Adipocyte (in vitro differentiated cells): ENCODE data around the gene SCART1.
"Not testable (repeated sequence)": the region's sequence is repeated elsewhere in the genome, so short reads cannot be mapped to it uniquely, and the experiment has no call there.

Source experiments
- DNase-seq: peaks from one replicate; pipeline ENCODE4 v3.0.0-alpha.2; 2015; ENCODE audit warnings: low read depth
- H3K27me3 ChIP-seq: replicated peaks from 2 replicates; pipeline ENCODE4 v1.7.0; 2013; ENCODE audit warnings: mild to moderate bottlenecking, low read length, moderate library complexity; ENCODE audit not compliant: control insufficient read depth, insufficient read depth
- H3K36me3 ChIP-seq: 2 replicates; pipeline ENCODE4 v1.7.0; 2013; ENCODE audit warnings: low read length, mild to moderate bottlenecking, moderate library complexity; ENCODE audit not compliant: control insufficient read depth, insufficient read depth, severe bottlenecking
- H3K4me1 ChIP-seq: 2 replicates; pipeline ENCODE4 v1.7.0; 2013; ENCODE audit warnings: mild to moderate bottlenecking, low read length, moderate library complexity; ENCODE audit not compliant: control insufficient read depth, insufficient read depth
- H3K4me3 ChIP-seq: 2 replicates; pipeline ENCODE4 v1.7.0; 2013; ENCODE audit warnings: mild to moderate bottlenecking, low read length, moderate library complexity
- H3K9ac ChIP-seq: 2 replicates; pipeline ENCODE4 v1.7.0; 2013; ENCODE audit warnings: mild to moderate bottlenecking, low read length, moderate library complexity
- H3K9me3 ChIP-seq: 2 replicates; pipeline ENCODE4 v1.7.0; 2013; ENCODE audit warnings: mild to moderate bottlenecking, low read length, moderate library complexity; ENCODE audit not compliant: control insufficient read depth

The SCART1 gene

GRCh38 chr10:133453516-133454203, at the start of gene SCART1:
Gene SCART1 (plus strand): TSS chr10:133453945. CDS start chr10:133453998, 53 bp downstream.
- Histone ChIP-seq H3K4me3 (no peak within 1 kb of the TSS), H3K9ac (no peak within 1 kb of the TSS), H3K27me3 (no peaks in the 10 kb centered on the region), H3K4me1 (no peaks in the 10 kb centered on the region), H3K36me3 (no peaks in the 10 kb centered on the region), H3K9me3 (peaks cover 11% of the 10 kb centered on the region)
- DNase-seq, result no peak

- Histone ChIP-seq H3K4me3 (no peak overlapping the region), H3K4me1 (peaks cover 24% of the 10 kb centered on the region), H3K9ac (no peak overlapping the region), H3K9me3 (no peaks in the 10 kb centered on the region), H3K36me3 (peaks cover 68% of the 10 kb centered on the region), H3K27me3 (no peaks in the 10 kb centered on the region)
- no peak for DNase-seq
Measured at GRCh38 chr10:133405272-133405671, 48.5 kb upstream of the SCART1 start.

DNA sequence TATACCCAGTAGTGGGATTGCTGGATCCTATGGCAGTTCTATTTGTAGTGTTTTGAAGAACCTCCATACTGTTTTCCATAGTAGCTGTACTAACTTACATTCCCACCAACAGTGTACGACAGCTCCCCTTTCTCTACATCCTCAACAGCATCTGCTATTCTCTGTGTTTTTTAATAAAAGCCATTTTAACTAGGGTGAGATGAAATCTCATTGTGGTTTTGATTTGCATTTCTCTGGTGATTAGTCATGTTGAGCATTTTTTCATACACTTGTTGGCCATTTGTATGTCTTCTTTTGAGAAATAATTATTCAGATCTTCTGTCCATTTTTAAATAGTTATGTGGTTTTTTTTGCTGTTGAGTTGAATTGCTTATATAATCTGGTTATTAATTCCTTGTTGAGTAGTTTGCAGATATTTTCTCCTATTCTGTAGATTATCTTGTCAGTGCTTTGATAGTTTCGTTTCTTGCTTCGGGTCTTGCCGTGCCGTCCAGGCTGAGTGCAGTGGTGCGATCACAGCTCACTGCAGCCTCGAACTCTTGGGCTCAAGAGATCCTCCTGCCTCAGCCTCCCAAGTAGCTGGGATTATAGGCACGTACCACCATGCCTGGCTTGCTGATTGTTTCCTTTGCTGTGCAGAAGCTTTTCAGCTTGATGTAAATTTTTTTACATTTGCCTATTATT, 47.8 kb upstream of the SCART1 start:
- peak; percentile 28 for DNase-seq
- H3K9me3 ChIP-seq, result peaks cover 3% of the 10 kb centered on the region
- no peak overlapping the region for H3K9ac ChIP-seq
- no peak overlapping the region for H3K4me3 ChIP-seq
- H3K36me3 ChIP-seq, result peaks cover 74% of the 10 kb centered on the region
- H3K27me3 ChIP-seq, result no peaks in the 10 kb centered on the region
- H3K4me1 ChIP-seq, result peaks cover 24% of the 10 kb centered on the region

- Histone ChIP-seq H3K9ac (no peak overlapping the region), H3K36me3 (peaks cover 73% of the 10 kb centered on the region), H3K9me3 (peaks cover 22% of the 10 kb centered on the region), H3K27me3 (no peaks in the 10 kb centered on the region), H3K4me3 (no peak overlapping the region), H3K4me1 (peaks cover 10% of the 10 kb centered on the region)
- DNase-seq, result no peak
Measured at GRCh38 chr10:133411523-133412380, 42.0 kb upstream of the SCART1 start.

DNA sequence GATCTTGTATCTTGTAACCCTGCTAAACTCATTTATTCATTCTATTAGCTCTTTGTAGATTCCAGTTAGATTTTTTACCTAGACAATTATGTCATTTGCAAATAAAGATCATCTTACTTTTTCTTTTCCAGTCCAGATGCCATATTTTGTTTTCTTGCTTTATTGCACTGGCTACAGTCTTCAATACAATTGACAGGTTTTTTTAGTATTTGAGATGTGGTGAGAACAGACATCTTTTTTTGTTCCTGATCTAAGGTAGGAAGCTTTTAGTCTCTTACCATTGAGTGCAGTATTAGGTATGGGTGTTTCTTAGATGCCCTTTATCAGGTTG, 41.4 kb upstream of the SCART1 start:
- no peaks in the 10 kb centered on the region for H3K27me3 ChIP-seq
- H3K9me3 ChIP-seq, result peaks cover 22% of the 10 kb centered on the region
- H3K9ac ChIP-seq, result no peak overlapping the region
- peaks cover 69% of the 10 kb centered on the region for H3K36me3 ChIP-seq
- peaks cover 10% of the 10 kb centered on the region for H3K4me1 ChIP-seq
- no peak for DNase-seq
- H3K4me3 ChIP-seq, result no peak overlapping the region

DNA sequence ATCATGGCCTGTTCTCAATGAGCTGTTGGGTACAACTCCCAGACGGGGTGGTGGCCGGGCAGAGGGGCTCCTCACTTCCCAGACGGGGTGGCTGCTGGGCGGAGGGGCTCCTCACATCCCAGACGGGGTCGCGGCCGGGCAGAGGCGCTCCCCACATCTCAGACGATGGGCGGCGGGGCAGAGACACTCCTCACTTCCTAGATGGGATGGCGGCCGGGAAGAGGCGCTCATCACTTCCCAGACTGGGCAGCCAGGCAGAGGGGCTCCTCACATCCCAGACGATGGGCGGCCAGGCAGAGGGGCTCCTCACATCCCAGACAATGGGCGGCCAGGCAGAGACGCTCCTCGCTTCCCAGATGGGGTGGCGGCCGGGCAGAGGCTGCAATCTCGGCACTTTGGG, 39.3 kb upstream of the SCART1 start:
- not testable (repeated sequence) for H3K27me3 ChIP-seq, H3K9ac ChIP-seq, H3K4me3 ChIP-seq, H3K4me1 ChIP-seq, DNase-seq
- Histone ChIP-seq H3K36me3 (peaks cover 56% of the 10 kb centered on the region), H3K9me3 (peaks cover 22% of the 10 kb centered on the region)

DNA sequence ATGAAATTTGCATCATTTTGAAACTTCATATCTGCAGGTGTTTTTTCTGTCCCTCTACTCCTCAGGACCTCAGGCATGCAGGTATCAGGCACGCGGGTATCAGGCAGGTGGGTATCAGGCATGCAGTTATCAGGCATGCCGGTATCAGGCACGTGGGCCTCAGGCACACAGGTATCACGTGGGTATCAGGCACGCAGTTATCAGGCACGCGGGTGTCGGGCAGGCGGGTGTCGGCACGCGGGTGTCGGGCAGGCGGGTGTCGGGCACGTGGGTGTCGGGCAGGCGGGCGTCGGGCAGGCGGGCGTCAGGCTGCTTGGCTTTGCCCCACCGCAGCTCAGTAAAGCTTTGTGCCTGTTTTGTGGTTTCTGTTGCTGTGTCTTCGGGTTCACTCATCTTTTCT, 38.0 kb upstream of the SCART1 start:
- no peak for DNase-seq

GRCh38 chr10:133418289-133418993, 35.3 kb upstream of the SCART1 start:
- no peak for DNase-seq
- peaks cover 34% of the 10 kb centered on the region for H3K36me3 ChIP-seq

More for the DNA sequence above, 38.0 kb upstream of the SCART1 start:
- H3K4me3 ChIP-seq, result no peak overlapping the region
- no peaks in the 10 kb centered on the region for H3K4me1 ChIP-seq
- no peaks in the 10 kb centered on the region for H3K27me3 ChIP-seq
- no peak overlapping the region for H3K9ac ChIP-seq
- H3K9me3 ChIP-seq, result peaks cover 21% of the 10 kb centered on the region
- peaks cover 56% of the 10 kb centered on the region for H3K36me3 ChIP-seq

GRCh38 chr10:133419211-133419950, 34.4 kb upstream of the SCART1 start:
- no peak overlapping the region for H3K4me3 ChIP-seq
- H3K4me1 ChIP-seq, result no peaks in the 10 kb centered on the region
- H3K9ac ChIP-seq, result no peak overlapping the region
- no peaks in the 10 kb centered on the region for H3K9me3 ChIP-seq
- DNase-seq, result no peak
- no peaks in the 10 kb centered on the region for H3K27me3 ChIP-seq
- peaks cover 30% of the 10 kb centered on the region for H3K36me3 ChIP-seq

More at GRCh38 chr10:133418289-133418993, 35.3 kb upstream of the SCART1 start:
- Histone ChIP-seq H3K27me3 (no peaks in the 10 kb centered on the region), H3K4me1 (no peaks in the 10 kb centered on the region), H3K9me3 (no peaks in the 10 kb centered on the region), H3K9ac (no peak overlapping the region), H3K4me3 (no peak overlapping the region)

- Histone ChIP-seq H3K4me1 (no peaks in the 10 kb centered on the region), H3K9ac (no peak overlapping the region), H3K27me3 (no peaks in the 10 kb centered on the region), H3K9me3 (no peaks in the 10 kb centered on the region), H3K36me3 (peaks cover 30% of the 10 kb centered on the region), H3K4me3 (no peak overlapping the region)
- DNase-seq, result no peak
Measured at GRCh38 chr10:133420028-133420427, 33.7 kb upstream of the SCART1 start.
